Sciatic nerve (tissue), 2 donors: ENCODE results near the gene PKN1. TPM values are rescaled to one million over a fixed set of nuclear protein-coding genes. Genes with fewer than 3 reads are reported as not detected.

Source experiments
- ATAC-seq: fragments of 200-7000 bp; cut with Tn5 transposase; one replicate; pipeline ENCODE4 v1.9.1; 2020; ENCODE audit warnings: mild to moderate bottlenecking, moderate library complexity
- DNase-seq: peaks from one replicate; pipeline ENCODE4 v3.0.0-alpha.2; 2020; ENCODE audit warnings: low spot score
- intact Hi-C: fragments of 100-400 bp; cut with DNase I; formaldehyde crosslinking; loops from one replicate; pipeline ENCODE4 v1.14.2; 2022
- total RNA-seq: library from RNA; stranded (reverse); fragmentation: NEBNext Ultra II Directional; extraction: Animal tissue kit (Norgen Biotek cat#: 25700); gene quantifications from one replicate; pipeline ENCODE4 v1.2.1, GENCODE V29; 2021
- donor health status: DM: no; HTN: no; CAD: no.
- donor health status: DM: no; HTN: no; CAD: no.

PKN1 gene
- total RNA-seq, 1 donor from 2014 or later = 116 TPM

DNA sequence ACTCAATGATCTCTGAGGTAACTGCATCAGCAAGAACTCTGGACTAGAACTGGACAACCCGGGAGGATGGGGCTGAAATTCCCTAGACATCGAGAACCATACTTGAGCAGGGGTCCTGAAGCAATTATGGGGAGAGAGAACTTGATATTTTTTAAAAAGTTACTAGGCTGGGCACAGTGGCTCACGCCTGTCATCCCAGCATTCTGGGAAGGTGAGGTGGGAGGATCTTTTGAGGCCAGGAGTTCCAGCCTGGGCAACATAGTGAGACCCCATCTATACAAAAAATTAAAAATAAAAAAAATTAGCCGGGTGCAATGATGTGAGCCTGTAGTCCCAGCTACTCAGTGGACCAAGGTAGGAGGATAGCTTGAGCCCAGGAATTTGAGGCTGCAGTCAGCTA lies 87.4 kb downstream of the PKN1 start:
- ATAC-seq (no peak), DNase-seq (no peak)
- intact Hi-C loops = no loop called here

Other genes with a start within 250 kb of the PKN1 start
- gene ADGRL1, start 227.1 kb upstream of the PKN1 start, total RNA-seq = 11.8 TPM
- gene ADGRE5, start 51.9 kb upstream of the PKN1 start, total RNA-seq = 38.7 TPM
- 44.2 TPM for gene DDX39A, start 14.0 kb upstream of the PKN1 start, total RNA-seq
- 2.4 TPM for gene PTGER1, start 42.0 kb downstream of the PKN1 start, total RNA-seq
- 50.2 TPM for gene GIPC1, start 62.8 kb downstream of the PKN1 start, total RNA-seq
- 86.0 TPM for gene DNAJB1, start 85.1 kb downstream of the PKN1 start, total RNA-seq
- gene TECR, start 96.3 kb downstream of the PKN1 start, total RNA-seq = 101 TPM
- gene NDUFB7, start 138.8 kb downstream of the PKN1 start, total RNA-seq = 130 TPM
- gene CLEC17A, start 149.8 kb downstream of the PKN1 start, total RNA-seq = 0.76 TPM
- gene ADGRE3, start 241.5 kb downstream of the PKN1 start, total RNA-seq = 1.9 TPM